B cell (primary cell): Measurements from ENCODE around the gene CEMIP. TPM values are rescaled to one million over a fixed set of nuclear protein-coding genes. Genes with fewer than 3 reads are reported as not detected.
"Not testable (repeated sequence)": the region's sequence is repeated elsewhere in the genome, so short reads cannot be mapped to it uniquely, and the experiment has no call there.

Experiments used
- ATAC-seq: fragments of 200-7000 bp; cut with Tn5 transposase; one replicate; pipeline ENCODE4 v1.10.0; 2021; ENCODE audit warnings: low read depth, mild to moderate bottlenecking, moderate number of reproducible peaks, moderate library complexity
- CTCF ChIA-PET: fragments of 350-600 bp; sonication (Branson Sonifier 250); formaldehyde crosslinking; loops from one replicate; lab custom pipeline; 2021; ENCODE audit warnings: antibody characterized with exemption, inconsistent platforms; lab: Charles Lee
- POLR2A ChIA-PET: fragments of 350-600 bp; sonication (Branson Sonifier 250); formaldehyde crosslinking; loops from one replicate; lab custom pipeline; 2021; ENCODE audit warnings: antibody characterized with exemption; lab: Charles Lee
- DNase-seq: peaks from one replicate; pipeline ENCODE4 v3.0.0; 2013
- H2AFZ ChIP-seq: 2 replicates; pipeline ENCODE4 v1.6.1; 2012; ENCODE audit warnings: mild to moderate bottlenecking, low read depth, low read length; ENCODE audit not compliant: insufficient read depth, poor library complexity, severe bottlenecking
- H3K27ac ChIP-seq, 2 donors: 1 replicate in 1 of 2; 2 replicates in 1 of 2; pipeline ENCODE4 v1.5.1; 2012 to 2013; ENCODE audit warnings: low read length in 2 of 2, mild to moderate bottlenecking in 2 of 2, moderate library complexity in 1 of 2
- H3K27me3 ChIP-seq, 4 experiments: fragments of 200-600 bp in 1 of 4; sonication (generic) in 1 of 4; replicated peaks in 1 of 4; 1 replicate in 2 of 4; 2 replicates in 2 of 4; pipeline versions ENCODE4 v1.6.1 to v1.7.0; 2013 to 2016; ENCODE audit warnings: low read length in 3 of 4, mild to moderate bottlenecking in 2 of 4, mixed read lengths in 1 of 4, moderate library complexity in 1 of 4; ENCODE audit not compliant: insufficient read depth in 4 of 4, control insufficient read depth in 3 of 4; ENCODE audit errors: control extremely low read depth in 1 of 4
- H3K36me3 ChIP-seq, 2 experiments: replicated peaks in 1 of 2; 1 replicate in 1 of 2; 2 replicates in 1 of 2; pipeline versions ENCODE4 v1.6.1 to v1.7.1; 2013; ENCODE audit warnings: low read length in 1 of 2; ENCODE audit not compliant: insufficient read depth in 2 of 2, control insufficient read depth in 1 of 2; ENCODE audit errors: control extremely low read depth in 1 of 2, extremely low read depth in 1 of 2
- H3K4me1 ChIP-seq, 2 donors: fragments of 200-600 bp in 1 of 2; sonication (generic) in 1 of 2; 1 replicate in 1 of 2; 2 replicates in 1 of 2; pipeline versions ENCODE4 v1.5.1 to v1.6.1; 2013 to 2017; ENCODE audit warnings: low read length in 2 of 2; ENCODE audit not compliant: control insufficient read depth in 2 of 2, insufficient read depth in 2 of 2
- H3K4me2 ChIP-seq: replicated peaks from 2 replicates; pipeline ENCODE3; 2012; ENCODE audit warnings: mild to moderate bottlenecking, low read depth, low read length; ENCODE audit not compliant: poor library complexity, severe bottlenecking
- H3K4me3 ChIP-seq, 5 experiments: fragments of 200-600 bp in 1 of 5; sonication (generic) in 1 of 5; 1 replicate in 3 of 5; 2 replicates in 2 of 5; pipeline versions ENCODE4 v1.5.1 to v1.7.0; 2011 to 2016; ENCODE audit warnings: low read length in 4 of 5, mild to moderate bottlenecking in 4 of 5, low read depth in 2 of 5, control low read depth in 1 of 5, moderate library complexity in 1 of 5; ENCODE audit not compliant: insufficient read depth in 1 of 5; ENCODE audit errors: control extremely low read depth in 1 of 5, extremely low read depth in 1 of 5
- H3K79me2 ChIP-seq: fragments of 200-600 bp; sonication (generic); one replicate; pipeline ENCODE4 v1.6.0; 2016; ENCODE audit warnings: low read length; ENCODE audit not compliant: control insufficient read depth, insufficient read depth
- H3K9ac ChIP-seq: fragments of 200-600 bp; sonication (generic); 2 replicates; pipeline ENCODE4 v1.6.1; 2017; ENCODE audit warnings: mild to moderate bottlenecking, low read length, moderate library complexity
- H3K9me3 ChIP-seq, 3 donors: one replicate each; pipeline versions ENCODE4 v1.6.1 to v1.7.1; 2013; ENCODE audit warnings: low read length in 2 of 3; ENCODE audit not compliant: control insufficient read depth in 2 of 3, insufficient read depth in 1 of 3; ENCODE audit errors: control extremely low read depth in 1 of 3
- H4K20me1 ChIP-seq: 2 replicates; pipeline ENCODE4 v1.6.0; 2012; ENCODE audit warnings: mild to moderate bottlenecking, low read length; ENCODE audit not compliant: insufficient read depth, control insufficient read depth, poor library complexity, severe bottlenecking
- H3K27ac Mint-ChIP-seq: one replicate; pipeline ENCODE4 v1.8.0; 2021; ENCODE audit warnings: mixed read lengths
- H3K27me3 Mint-ChIP-seq: one replicate; pipeline ENCODE4 v1.8.0; 2021; ENCODE audit warnings: mixed read lengths
- H3K4me1 Mint-ChIP-seq: one replicate; pipeline ENCODE4 v1.8.0; 2021; ENCODE audit warnings: mixed read lengths
- H3K4me3 Mint-ChIP-seq: one replicate; pipeline ENCODE4 v1.8.0; 2021; ENCODE audit warnings: mixed read lengths
- H3K9me3 Mint-ChIP-seq: one replicate; pipeline ENCODE4 v1.8.0; 2022; ENCODE audit warnings: mixed read lengths; ENCODE audit not compliant: insufficient read depth
- EZH2 ChIP-seq: IDR thresholded peaks from 2 replicates; pipeline ENCODE4 v1.6.1; 2012; ENCODE audit warnings: borderline replicate concordance, low read depth, mild to moderate bottlenecking, moderate library complexity, low read length; ENCODE audit not compliant: insufficient read depth, poor library complexity, severe bottlenecking
- WGBS: methylation state at CpG from one replicate; pipeline ENCODE4 v1.1.5; 2013; ENCODE audit warnings: missing lambda C conversion rate; ENCODE audit not compliant: insufficient coverage; 5-methylcytosine and 5-hydroxymethylcytosine counted together
- intact Hi-C: fragments of 100-400 bp; cut with micrococcal nuclease; formaldehyde crosslinking; loops from one replicate; pipeline ENCODE4 v1.10.0; 2022
- polyA plus RNA-seq: library from polyadenylated mRNA; depleted of rRNA; stranded (reverse); fragments of >200 nt; gene quantifications from 2 replicates; pipeline ENCODE4 v1.2.3, GENCODE V29; 2012
- total RNA-seq, 2 donors: library from RNA; stranded (reverse); fragments of 120-200 nt in 1 of 2; gene quantifications; 1 replicate in 1 of 2; 2 replicates in 1 of 2; pipeline versions ENCODE4 v1.2.3 to v1.2.4, GENCODE V29; 2013 to 2022
- TF ChIP-seq, protein P1 (sequence below): fragments of 200-600 bp; IDR thresholded peaks from one replicate; pipeline ENCODE4 v1.8.0; 2022; ENCODE audit warnings: antibody characterized with exemption, mild to moderate bottlenecking

Gene CEMIP
- total and polyA plus RNA-seq, 2 donors (not counting 1 experiment from before 2014, with no cell fraction given) = 0.32 TPM; not detected in 1

- Histone ChIP-seq H3K4me1 (no peaks in the 10 kb centered on the region), H4K20me1 (no peaks in the 10 kb centered on the region), H2AFZ (no peak overlapping the region), H3K36me3 (no peaks in the 10 kb centered on the region), H3K27me3 (no peaks in the 10 kb centered on the region), H3K4me3 (no peak overlapping the region), H3K27ac (no peak overlapping the region), H3K4me2 (no peak overlapping the region), H3K9me3 (no peaks in the 10 kb centered on the region), H3K9ac (no peak overlapping the region), H3K79me2 (no peaks in the 10 kb centered on the region)
- Mint-ChIP-seq H3K27ac (no peak overlapping the region), H3K9me3 (peaks cover 2% of the 10 kb centered on the region), H3K4me3 (no peak overlapping the region), H3K27me3 (peaks cover 8% of the 10 kb centered on the region), H3K4me1 (no peaks in the 10 kb centered on the region)
- WGBS = no CpG with 5 or more reads among the region's 4 CpGs
- TF ChIP-seq EZH2 = no peak
- TF ChIP-seq, protein P1, sequence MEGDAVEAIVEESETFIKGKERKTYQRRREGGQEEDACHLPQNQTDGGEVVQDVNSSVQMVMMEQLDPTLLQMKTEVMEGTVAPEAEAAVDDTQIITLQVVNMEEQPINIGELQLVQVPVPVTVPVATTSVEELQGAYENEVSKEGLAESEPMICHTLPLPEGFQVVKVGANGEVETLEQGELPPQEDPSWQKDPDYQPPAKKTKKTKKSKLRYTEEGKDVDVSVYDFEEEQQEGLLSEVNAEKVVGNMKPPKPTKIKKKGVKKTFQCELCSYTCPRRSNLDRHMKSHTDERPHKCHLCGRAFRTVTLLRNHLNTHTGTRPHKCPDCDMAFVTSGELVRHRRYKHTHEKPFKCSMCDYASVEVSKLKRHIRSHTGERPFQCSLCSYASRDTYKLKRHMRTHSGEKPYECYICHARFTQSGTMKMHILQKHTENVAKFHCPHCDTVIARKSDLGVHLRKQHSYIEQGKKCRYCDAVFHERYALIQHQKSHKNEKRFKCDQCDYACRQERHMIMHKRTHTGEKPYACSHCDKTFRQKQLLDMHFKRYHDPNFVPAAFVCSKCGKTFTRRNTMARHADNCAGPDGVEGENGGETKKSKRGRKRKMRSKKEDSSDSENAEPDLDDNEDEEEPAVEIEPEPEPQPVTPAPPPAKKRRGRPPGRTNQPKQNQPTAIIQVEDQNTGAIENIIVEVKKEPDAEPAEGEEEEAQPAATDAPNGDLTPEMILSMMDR = no peak
- DNase-seq = no peak
- POLR2A ChIA-PET = no interaction called here
- intact Hi-C loops = no loop called here
- no peak for ATAC-seq
- CTCF ChIA-PET = interaction anchor here (1.0 kb wide), 1 partner anchor 15 kb away, joined by 3 read pairs; no protein-coding TSS in a partner anchor
Observed at GRCh38 chr15:80760960-80761359, 18.2 kb upstream of the CEMIP start.

DNA sequence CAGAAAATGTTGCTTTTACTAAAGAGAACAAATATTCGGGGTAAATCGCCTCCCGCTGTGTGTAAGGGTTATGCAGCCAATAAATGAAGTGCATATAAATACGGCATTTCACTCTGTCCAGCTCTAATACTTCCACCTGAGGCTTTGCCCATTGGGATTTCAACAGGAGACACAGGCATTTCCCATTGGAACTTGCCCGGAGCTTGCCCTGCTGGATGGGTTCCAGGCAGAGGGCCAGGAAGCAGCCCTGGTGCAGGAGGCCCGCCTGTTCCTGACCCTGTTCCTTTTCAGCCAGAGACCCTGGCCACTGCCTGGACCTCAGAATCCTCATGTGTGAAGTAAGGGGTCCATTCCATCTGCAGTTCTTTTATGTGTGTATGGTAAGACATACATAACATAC, 17.4 kb upstream of the CEMIP start:
- H3K9me3 ChIP-seq = no peaks in the 10 kb centered on the region
- no peak overlapping the region for H3K27ac Mint-ChIP-seq
- ATAC-seq = no peak
- no peaks in the 10 kb centered on the region for H3K4me1 Mint-ChIP-seq
- DNase-seq = no peak
- H3K4me3 ChIP-seq = no peak overlapping the region
- ChIA-PET CTCF (no interaction called here), POLR2A (no interaction called here)
- intact Hi-C loops = no loop called here
- no peaks in the 10 kb centered on the region for H3K79me2 ChIP-seq
- H3K27ac ChIP-seq = no peak overlapping the region
- H3K4me1 ChIP-seq = no peaks in the 10 kb centered on the region
- no peak overlapping the region for H3K9ac ChIP-seq
- H3K27me3 Mint-ChIP-seq = peaks cover 8% of the 10 kb centered on the region
- H3K9me3 Mint-ChIP-seq = peaks cover 2% of the 10 kb centered on the region
- no peak overlapping the region for H2AFZ ChIP-seq
- H3K27me3 ChIP-seq = no peaks in the 10 kb centered on the region
- H3K4me3 Mint-ChIP-seq = no peak overlapping the region
- H4K20me1 ChIP-seq = no peaks in the 10 kb centered on the region
- H3K4me2 ChIP-seq = no peak overlapping the region
- H3K36me3 ChIP-seq = no peaks in the 10 kb centered on the region
- TF ChIP-seq EZH2 = no peak
- WGBS = 89% methylated on average over 4 of the region's 6 CpGs

DNA sequence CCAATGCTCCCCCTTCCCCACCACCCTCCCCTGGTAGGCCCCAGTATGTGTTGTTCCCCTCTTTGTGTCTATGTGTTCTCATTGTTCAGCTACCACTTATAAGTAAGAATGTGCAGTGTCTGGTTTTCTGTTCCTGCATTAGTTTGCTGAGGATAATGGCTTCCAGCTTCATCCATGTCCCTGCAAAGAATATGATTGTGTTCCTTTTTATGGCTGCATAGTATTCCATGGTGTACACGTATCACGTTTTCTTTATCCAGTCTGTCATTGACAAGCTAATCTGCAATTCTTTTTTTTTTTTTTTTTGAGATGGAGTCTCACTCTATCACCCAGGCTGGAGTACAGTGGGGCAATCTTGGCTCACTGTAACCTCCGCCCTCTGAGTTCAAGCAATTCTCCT, 15.9 kb upstream of the CEMIP start:
- no CpG with 5 or more reads among the region's 3 CpGs for WGBS
- H4K20me1 ChIP-seq, H3K9ac ChIP-seq, H3K4me2 ChIP-seq, H3K4me1 Mint-ChIP-seq, H3K79me2 ChIP-seq, H3K4me3 Mint-ChIP-seq, H3K9me3 Mint-ChIP-seq, H2AFZ ChIP-seq, H3K36me3 ChIP-seq, H3K9me3 ChIP-seq, H3K27ac ChIP-seq, H3K4me3 ChIP-seq, H3K27me3 Mint-ChIP-seq, intact Hi-C loops, H3K27me3 ChIP-seq, POLR2A ChIA-PET, DNase-seq, H3K4me1 ChIP-seq, ATAC-seq: not testable (repeated sequence)
- H3K27ac Mint-ChIP-seq = peak overlapping the region; percentile 20
- CTCF ChIA-PET = interaction anchor here (1.3 kb wide), 1 partner anchor 13 kb away, joined by 5 read pairs; no protein-coding TSS in a partner anchor
